ENCODE measurements around the gene ANO7.

ANO7 gene

GRCh38 chr2:241272303-241273209, 84.1 kb downstream of the ANO7 start:
- DNase-seq = peak in 41 of 51 donors; percentile 7 to 78 (median 38)

GRCh38 chr2:241273210-241274020, 84.9 kb downstream of the ANO7 start:
- DNase-seq = no peak

- DNase-seq = no peak
These were observed 85.7 kb downstream of the ANO7 start for GRCh38 chr2:241274127-241274526.
